Calu3 (cell line): ENCODE results near the gene DAAM1. TPM values are rescaled to one million over a fixed set of nuclear protein-coding genes. Genes with fewer than 3 reads are reported as not detected.

Experiments
- BruUV-seq: library from RNA; stranded (reverse); fragments of 400-500 nt; replicated peaks from 2 replicates; lab custom pipeline; 2021; lab: Mats Ljungman, UMichigan
- CTCF ChIA-PET: fragments of 300-600 bp; sonication (Branson Sonifier 250); formaldehyde crosslinking; loops from one replicate; lab custom pipeline; 2022; ENCODE audit warnings: antibody characterized with exemption; lab: Charles Lee
- DNase-seq: peaks from one replicate; pipeline ENCODE4 v3.0.0; 2022
- H3K27ac Mint-ChIP-seq: one replicate; pipeline ENCODE4 v1.8.0; 2022; ENCODE audit warnings: mixed read lengths; ENCODE audit not compliant: unreplicated experiment
- H3K27me3 Mint-ChIP-seq: one replicate; pipeline ENCODE4 v1.8.0; 2022; ENCODE audit warnings: mixed read lengths; ENCODE audit not compliant: unreplicated experiment
- H3K36me3 Mint-ChIP-seq: one replicate; pipeline ENCODE4 v1.8.0; 2022; ENCODE audit warnings: mild to moderate bottlenecking, moderate library complexity, mixed read lengths; ENCODE audit not compliant: insufficient read depth, unreplicated experiment
- H3K4me1 Mint-ChIP-seq: one replicate; pipeline ENCODE4 v1.8.0; 2022; ENCODE audit warnings: mild to moderate bottlenecking, low read depth, mixed read lengths; ENCODE audit not compliant: unreplicated experiment
- H3K4me3 Mint-ChIP-seq: one replicate; pipeline ENCODE4 v1.8.0; 2022; ENCODE audit warnings: mild to moderate bottlenecking, low read depth, moderate library complexity, mixed read lengths; ENCODE audit not compliant: unreplicated experiment
- H3K9me3 Mint-ChIP-seq: one replicate; pipeline ENCODE4 v1.8.0; 2022; ENCODE audit warnings: low read depth, mixed read lengths; ENCODE audit not compliant: unreplicated experiment
- CTCF ChIP-seq: fragments of 200-600 bp; IDR thresholded peaks from one replicate; pipeline ENCODE4 v1.8.0; 2022; ENCODE audit warnings: antibody characterized with exemption; ENCODE audit not compliant: unreplicated experiment
- intact Hi-C: fragments of 100-400 bp; cut with micrococcal nuclease; formaldehyde crosslinking; loops from one replicate; pipeline ENCODE4 v1.10.0; 2022; ENCODE audit not compliant: unreplicated experiment
- total RNA-seq: library from RNA; stranded (reverse); gene quantifications from 2 replicates; pipeline ENCODE4 v1.2.3, GENCODE V29; 2022

The DAAM1 gene
- total RNA-seq, 1 experiment from 2014 or later: 28.9 TPM

- no TSS peak for BruUV-seq
- no peak for TF ChIP-seq CTCF
- Mint-ChIP-seq H3K4me3 (no peak overlapping the region), H3K36me3 (peaks cover 6% of the 10 kb centered on the region), H3K9me3 (no peaks in the 10 kb centered on the region), H3K4me1 (peaks cover 60% of the 10 kb centered on the region), H3K27ac (peak overlapping the region; percentile 75), H3K27me3 (no peaks in the 10 kb centered on the region)
- DNase-seq: no peak
- CTCF ChIA-PET: no interaction called here
- intact Hi-C loops: loop anchor here (1.0 to 5.0 kb wide), 2 partner anchors 45 to 89 kb away; partner anchors contain the start of gene DAAM1
Observed at GRCh38 chr14:59277659-59278058, 89.2 kb downstream of the DAAM1 start.

- TF ChIP-seq CTCF: no peak
- Mint-ChIP-seq H3K36me3 (peaks cover 6% of the 10 kb centered on the region), H3K27ac (peak overlapping the region; percentile 75), H3K9me3 (no peaks in the 10 kb centered on the region), H3K27me3 (no peaks in the 10 kb centered on the region), H3K4me1 (peaks cover 65% of the 10 kb centered on the region), H3K4me3 (no peak overlapping the region)
- CTCF ChIA-PET: no interaction called here
- BruUV-seq: no TSS peak
- peak; percentile 38 for DNase-seq
- intact Hi-C loops: loop anchor here (1.0 to 5.0 kb wide), 2 partner anchors 44 to 90 kb away; partner anchors contain the start of gene DAAM1
Observed at GRCh38 chr14:59278111-59278510, 89.6 kb downstream of the DAAM1 start.

- no peak overlapping the region for H3K4me3 Mint-ChIP-seq
- CTCF ChIA-PET: interaction anchor here (0.7 kb wide), 1 partner anchor 21 kb away, joined by 3 read pairs; no protein-coding TSS in a partner anchor
- TF ChIP-seq CTCF: no peak
- H3K27ac Mint-ChIP-seq: peak overlapping the region; percentile 36
- H3K36me3 Mint-ChIP-seq: peaks cover 7% of the 10 kb centered on the region
- no peak for DNase-seq
- peaks cover 63% of the 10 kb centered on the region for H3K4me1 Mint-ChIP-seq
- BruUV-seq: no TSS peak
- intact Hi-C loops: no loop called here
- peaks cover 3% of the 10 kb centered on the region for H3K9me3 Mint-ChIP-seq
- no peaks in the 10 kb centered on the region for H3K27me3 Mint-ChIP-seq
Observed at GRCh38 chr14:59280961-59281360, 92.5 kb downstream of the DAAM1 start.

GRCh38 chr14:59281609-59282377, 93.3 kb downstream of the DAAM1 start:
- Mint-ChIP-seq H3K9me3 (peaks cover 3% of the 10 kb centered on the region), H3K27me3 (no peaks in the 10 kb centered on the region), H3K4me3 (no peak overlapping the region), H3K36me3 (peaks cover 7% of the 10 kb centered on the region), H3K4me1 (peaks cover 55% of the 10 kb centered on the region), H3K27ac (peak overlapping the region; percentile 50)
- no peak for DNase-seq
- no peak for TF ChIP-seq CTCF
- intact Hi-C loops: loop anchor here (2.0 kb wide), 2 partner anchors 25 to 79 kb away; no protein-coding TSS in a partner anchor
- CTCF ChIA-PET: interaction anchor here (0.6 kb wide), 1 partner anchor 112 kb away, joined by 5 read pairs; no protein-coding TSS in a partner anchor
- BruUV-seq: no TSS peak
